Activated CD4-positive, alpha-beta T cell treated with anti-CD3 and anti-CD28 coated beads, Interleukin-2, amount 50 U/mL, for 4 hours (primary cell): ENCODE results near the gene MFSD1.

Experiments
- DNase-seq, 2 experiments: peaks; one replicate each; pipeline ENCODE4 v3.0.0-alpha.2; 2020

The MFSD1 gene, protein sequence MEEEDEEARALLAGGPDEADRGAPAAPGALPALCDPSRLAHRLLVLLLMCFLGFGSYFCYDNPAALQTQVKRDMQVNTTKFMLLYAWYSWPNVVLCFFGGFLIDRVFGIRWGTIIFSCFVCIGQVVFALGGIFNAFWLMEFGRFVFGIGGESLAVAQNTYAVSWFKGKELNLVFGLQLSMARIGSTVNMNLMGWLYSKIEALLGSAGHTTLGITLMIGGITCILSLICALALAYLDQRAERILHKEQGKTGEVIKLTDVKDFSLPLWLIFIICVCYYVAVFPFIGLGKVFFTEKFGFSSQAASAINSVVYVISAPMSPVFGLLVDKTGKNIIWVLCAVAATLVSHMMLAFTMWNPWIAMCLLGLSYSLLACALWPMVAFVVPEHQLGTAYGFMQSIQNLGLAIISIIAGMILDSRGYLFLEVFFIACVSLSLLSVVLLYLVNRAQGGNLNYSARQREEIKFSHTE

GRCh38 chr3:158801696-158802408 lies at the start of gene MFSD1:
Gene MFSD1, plus strand, starts transcription at chr3:158802054. Its CDS starts 99 bp downstream, at chr3:158802153.
- DNase-seq, result peak; percentile 75 to 78

DNA sequence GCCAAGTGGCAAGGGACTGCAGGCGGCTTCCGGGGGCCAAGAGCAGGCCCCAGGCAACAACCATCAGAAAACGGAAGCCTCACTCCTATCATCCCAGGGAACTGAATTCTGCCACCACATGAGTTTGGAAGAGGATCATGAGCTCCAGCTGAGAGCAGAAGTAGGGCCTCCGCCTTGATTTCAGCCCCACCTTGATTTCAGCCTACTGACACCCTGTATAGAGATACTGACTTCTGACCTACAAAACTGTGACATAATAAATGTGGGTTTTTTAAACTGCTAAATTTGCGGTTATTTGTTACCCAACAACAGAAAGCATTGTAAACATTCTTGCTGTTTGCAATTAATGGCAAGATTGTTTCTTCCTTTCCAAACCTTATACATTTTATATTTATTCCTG lies 48.0 kb upstream of the MFSD1 start:
- no peak for DNase-seq

DNA sequence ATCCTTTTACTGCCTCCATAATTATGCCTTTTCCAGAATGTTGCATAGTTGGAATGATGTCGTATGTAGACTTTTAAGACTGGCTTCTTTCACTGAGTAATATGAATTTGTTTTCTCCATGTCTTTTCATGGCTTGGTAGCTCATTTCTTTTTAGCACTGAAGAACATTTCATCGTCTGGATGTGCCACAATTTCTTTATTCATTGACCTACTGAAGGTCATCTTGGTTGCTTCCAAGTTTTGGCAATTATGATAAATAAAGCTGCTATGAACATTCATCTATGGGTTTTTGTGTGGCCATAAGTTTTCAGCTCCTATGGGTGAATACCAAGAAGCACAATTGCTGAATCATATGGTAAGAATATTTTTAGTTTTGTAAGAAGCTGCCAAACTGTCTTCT lies 46.4 kb upstream of the MFSD1 start:
- no peak for DNase-seq

DNA sequence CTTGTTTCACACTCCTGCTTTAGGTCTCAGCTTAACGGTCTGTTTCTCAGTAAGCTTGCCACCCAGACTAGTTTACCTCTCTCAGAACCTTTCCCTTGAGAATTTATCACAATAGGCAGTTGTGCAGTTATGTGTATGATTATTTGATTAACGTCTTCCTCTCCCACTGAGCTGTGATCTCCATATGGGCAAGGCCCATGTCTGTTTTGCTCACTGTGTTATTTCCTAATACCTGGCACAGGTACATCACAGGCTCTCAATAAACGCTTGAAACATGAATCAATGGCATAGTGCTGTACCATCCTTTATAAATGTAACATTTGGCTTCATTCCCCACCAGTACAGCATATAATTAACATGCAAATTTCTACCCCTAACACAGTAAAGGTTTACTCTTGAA lies 40.5 kb upstream of the MFSD1 start:
- no peak for DNase-seq

DNA sequence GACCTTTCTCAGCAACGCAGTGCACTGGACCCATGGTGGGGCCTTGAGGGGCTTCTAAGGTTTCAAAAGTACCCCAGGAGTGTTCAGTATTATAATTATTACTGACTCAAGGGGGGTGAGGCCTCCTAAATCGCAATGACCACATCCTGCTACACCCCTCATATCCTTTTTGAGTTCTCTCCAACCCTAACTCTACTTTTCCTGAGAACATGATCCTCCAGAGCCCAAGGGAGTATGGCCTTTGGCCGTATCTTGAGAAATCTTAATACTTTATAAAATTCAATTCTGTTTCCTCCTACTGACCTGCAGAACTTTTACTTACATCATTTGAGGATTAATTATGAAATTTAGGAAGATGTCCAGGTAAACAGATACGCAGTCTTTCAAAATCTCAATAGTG lies 39.2 kb upstream of the MFSD1 start:
- no peak for DNase-seq

GRCh38 chr3:158763421-158763820 lies 38.4 kb upstream of the MFSD1 start:
- no peak for DNase-seq

- DNase-seq, result no peak
Measured at GRCh38 chr3:158765518-158766205, 36.2 kb upstream of the MFSD1 start.

DNA sequence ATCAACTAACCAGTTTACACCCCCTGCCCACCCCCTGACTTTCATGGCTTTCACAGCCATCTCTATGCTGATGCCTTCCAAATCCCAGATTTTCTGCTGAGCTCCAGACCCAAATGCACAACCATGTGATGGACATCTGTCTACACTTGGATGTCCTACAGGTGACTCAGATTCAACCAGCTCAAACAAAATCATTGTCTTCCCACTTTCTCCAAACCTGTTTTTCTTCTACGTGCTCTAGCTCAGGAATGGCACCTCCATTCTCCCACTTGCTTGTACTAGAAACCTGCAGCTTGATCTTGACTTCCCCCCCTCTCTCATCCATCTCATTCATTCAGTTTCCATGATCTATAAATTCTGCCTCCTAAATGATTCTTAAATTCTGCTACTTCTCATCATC lies 35.5 kb upstream of the MFSD1 start:
- DNase-seq, result no peak

DNA sequence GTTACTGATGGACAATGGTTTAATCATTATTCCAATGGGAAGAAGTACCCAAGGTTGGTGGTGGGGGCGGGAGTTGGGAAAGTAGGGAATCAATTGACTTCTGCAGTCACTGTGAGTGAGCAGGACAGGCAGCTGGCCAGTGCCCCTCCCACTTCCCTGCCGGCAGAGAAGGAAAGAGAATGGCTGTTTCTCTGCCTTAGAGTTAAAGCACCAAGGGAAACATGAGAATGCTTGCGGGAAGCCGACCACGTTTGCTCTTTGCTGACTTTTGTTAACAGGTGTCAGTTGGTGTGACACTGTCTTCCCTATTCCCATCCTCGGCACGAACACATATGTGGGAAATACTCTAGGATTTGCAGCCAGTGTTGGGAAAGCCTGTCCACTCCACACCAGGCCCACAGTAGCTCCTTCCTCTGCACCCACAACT lies 33.5 kb upstream of the MFSD1 start:
- DNase-seq, result no peak

- DNase-seq, result no peak
Measured at GRCh38 chr3:158768881-158769543, 32.8 kb upstream of the MFSD1 start.

GRCh38 chr3:158769549-158769948 lies 32.3 kb upstream of the MFSD1 start:
- DNase-seq, result no peak

GRCh38 chr3:158769952-158770740 lies 31.7 kb upstream of the MFSD1 start:
- DNase-seq, result no peak

GRCh38 chr3:158770741-158771350 lies 31.0 kb upstream of the MFSD1 start:
- no peak for DNase-seq

DNA sequence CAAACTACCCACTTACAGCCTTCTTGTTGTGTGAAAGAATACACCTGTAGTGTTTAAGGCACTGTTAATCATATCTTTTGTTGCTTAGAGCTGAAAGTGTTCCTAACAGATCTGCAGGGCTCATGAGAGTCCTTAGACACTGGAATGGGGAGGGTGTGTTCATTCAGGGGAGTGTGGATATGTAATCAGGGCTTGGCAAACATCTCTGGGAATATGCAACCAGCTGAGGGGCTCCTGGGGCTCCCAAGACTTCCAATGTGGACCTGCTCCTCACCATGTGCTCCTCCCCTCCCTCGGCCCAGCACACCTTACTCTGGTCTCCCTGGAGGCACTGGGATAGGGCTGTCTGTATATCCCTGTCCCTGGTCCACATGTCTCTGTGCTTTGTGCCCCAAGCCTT lies 30.3 kb upstream of the MFSD1 start:
- DNase-seq, result no peak

DNA sequence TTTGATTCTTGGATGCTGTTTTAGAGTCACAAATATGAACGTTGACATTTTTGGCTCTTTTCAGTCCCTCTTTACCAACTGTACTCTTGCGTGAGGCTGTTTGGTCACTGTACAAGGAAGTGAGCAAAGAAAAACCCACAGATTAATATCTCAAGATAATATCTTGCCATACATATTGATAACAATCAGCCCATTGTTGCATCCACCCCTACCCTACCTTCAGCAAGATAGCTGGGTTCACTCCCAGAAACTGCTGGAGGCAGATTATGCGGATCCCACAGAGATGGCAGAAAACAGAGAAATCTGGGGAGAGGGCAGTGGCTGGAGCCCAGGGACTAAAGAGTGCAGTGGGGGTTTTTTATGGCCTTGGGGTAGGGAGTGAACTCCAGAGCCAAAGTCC lies 29.9 kb upstream of the MFSD1 start:
- DNase-seq, result no peak

DNA sequence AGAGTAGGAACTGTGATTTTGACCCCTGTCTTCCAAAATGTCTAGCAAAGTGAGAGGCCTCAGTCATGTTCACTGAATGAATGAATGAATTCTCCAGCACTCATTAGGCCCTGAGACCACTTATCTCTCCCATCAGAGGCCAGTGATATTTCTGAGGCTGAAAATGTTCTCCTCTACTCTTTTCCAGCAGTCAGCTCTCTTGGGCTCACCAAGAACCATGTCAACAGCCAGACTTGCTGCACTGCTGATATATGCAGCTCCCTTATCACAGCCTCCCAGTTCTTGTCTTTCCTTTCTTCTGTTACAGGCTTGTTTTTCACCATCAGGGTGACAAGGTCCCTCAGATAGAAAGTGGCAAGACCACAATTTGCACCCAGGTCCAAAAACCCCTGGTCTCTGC lies 28.7 kb upstream of the MFSD1 start:
- DNase-seq, result no peak

GRCh38 chr3:158773845-158774830 lies 27.7 kb upstream of the MFSD1 start:
- DNase-seq, result no peak

- no peak for DNase-seq
Measured at GRCh38 chr3:158774965-158775364, 26.9 kb upstream of the MFSD1 start.

GRCh38 chr3:158775426-158776410 lies 26.1 kb upstream of the MFSD1 start:
- DNase-seq, result no peak
